ENCODE results near the gene KDM2B. TPM values are rescaled to one million over a fixed set of nuclear protein-coding genes. Genes with fewer than 3 reads are reported as not detected.

Gene KDM2B
- total RNA-seq, 1 experiment from 2014 or later: 39.1 TPM

DNA sequence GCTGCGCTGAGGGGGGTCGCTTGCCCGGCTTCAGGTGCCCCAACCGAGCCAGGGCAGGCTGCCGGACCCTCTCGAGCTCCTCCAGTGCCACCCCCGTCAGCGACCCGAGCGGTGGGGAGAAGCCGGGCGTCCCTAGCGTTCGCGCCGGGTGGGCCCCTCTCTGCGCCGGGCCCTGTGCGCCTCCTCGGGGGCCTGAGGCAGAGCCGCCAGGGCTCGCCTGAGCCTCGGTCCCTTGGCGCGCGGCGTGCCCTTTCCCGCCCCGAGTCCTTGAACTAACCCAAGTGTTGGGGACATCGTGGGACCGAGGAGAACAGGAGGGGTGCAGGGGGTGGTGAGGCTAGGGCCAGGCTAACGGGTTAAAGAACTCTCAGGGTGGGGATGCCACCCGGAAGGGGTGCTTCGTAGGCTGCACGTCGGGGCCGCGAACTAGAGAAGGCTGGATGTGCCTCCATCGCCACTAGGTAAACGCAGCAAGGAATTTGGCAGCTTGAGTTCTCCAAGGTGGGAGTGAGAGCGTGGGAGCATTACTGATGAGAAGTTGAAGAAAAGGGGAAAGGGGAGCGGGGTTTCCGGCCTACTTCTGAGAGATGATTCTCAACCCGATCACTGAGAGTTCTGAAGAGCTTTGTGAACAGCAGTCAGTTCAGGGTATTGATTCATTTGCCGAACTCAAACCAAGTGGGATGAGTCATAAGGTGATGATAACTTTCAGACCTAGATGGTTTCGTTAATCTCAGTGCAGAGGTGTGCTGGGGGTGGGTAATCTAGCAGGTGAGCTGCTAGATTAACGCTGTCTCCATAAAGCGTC lies 180.3 kb downstream of the KDM2B start:
- peaks cover 54% of the 10 kb centered on the region for H3K79me2 ChIP-seq (ENCODE audit: low read length)
- peaks cover 26% of the 10 kb centered on the region for H3K4me1 ChIP-seq (ENCODE audit: low read length)
- no peaks in the 10 kb centered on the region; the same call in 1 of the 2 replicates for H4K20me1 ChIP-seq (ENCODE audit: insufficient read depth, low read depth, low read length)
- peak overlapping the region; percentile 56 for H3K27ac ChIP-seq (ENCODE audit: low read length)
- H3K4me2 ChIP-seq (ENCODE audit: low read depth, low read length, poor library complexity, severe bottlenecking): peak overlapping the region; percentile 82
- H3K9me3 ChIP-seq (ENCODE audit: low read length): no peaks in the 10 kb centered on the region
- H3K36me3 ChIP-seq (ENCODE audit: insufficient read depth, low read length): peaks cover 13% of the 10 kb centered on the region; the same call in 1 of the 2 replicates
- H3K4me3 ChIP-seq (ENCODE audit: low read length): peak overlapping the region; percentile 98
- no peaks in the 10 kb centered on the region for H3K27me3 ChIP-seq (ENCODE audit: low read length)
- peak overlapping the region; percentile 28; the same call in 1 of the 2 replicates for H2AFZ ChIP-seq (ENCODE audit: low read length)
- peak overlapping the region; percentile 95 for H3K9ac ChIP-seq (ENCODE audit: low read length)
- no peaks in the 10 kb centered on the region for H3K9me2 ChIP-seq (replicated peaks; ENCODE audit: insufficient read depth, low read length)
- peak; percentile 73 for DNase-seq

DNA sequence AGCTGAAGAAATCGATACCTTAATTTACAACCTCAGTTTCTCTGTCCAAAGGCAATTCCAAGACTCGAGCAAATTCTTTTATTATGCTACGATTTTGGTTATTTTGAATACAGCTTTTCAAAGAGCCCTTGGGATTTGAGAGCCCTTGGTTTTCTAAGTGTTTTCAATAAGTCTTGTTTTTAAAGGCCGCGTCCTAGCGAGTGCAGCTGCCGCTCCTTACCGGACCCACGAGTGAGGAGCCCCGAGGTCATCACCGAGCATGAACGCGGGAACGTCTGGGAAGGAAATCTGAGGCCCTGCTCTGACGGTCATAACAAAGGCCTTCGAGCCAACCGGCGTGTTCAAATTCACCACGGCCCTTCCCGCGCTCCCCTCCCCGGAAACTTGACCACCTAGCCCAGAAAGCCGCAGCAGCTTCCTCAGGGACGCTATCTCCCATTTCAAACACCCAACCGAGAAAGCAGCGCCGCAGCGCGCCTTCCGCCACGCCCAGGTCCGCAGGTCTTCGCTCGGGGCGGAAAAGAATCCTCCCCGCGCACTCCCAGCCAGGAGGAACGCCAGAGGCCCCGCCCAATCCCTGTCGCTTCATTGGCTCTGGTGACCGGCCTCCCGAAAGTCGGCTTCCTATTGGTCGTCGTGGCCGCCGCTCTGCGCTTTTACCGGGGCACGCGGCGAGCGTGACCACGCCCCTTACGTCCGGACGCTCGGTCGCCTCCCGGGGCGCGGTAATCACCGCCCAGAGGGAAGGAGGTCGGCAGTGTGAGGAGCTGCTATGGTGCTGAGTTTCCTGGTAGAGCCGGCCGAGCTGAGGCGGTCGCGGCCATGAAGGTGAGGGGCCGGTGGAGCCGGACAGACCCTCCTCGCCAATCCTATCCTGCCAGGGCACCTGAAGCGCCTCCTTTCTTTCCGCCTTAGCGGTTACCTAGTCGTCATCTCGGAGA lies 181.2 kb downstream of the KDM2B start, which contains the start of gene RNF34:
RNF34 (plus strand) TSS at position 728 of the 941 bp plus-strand sequence; CDS start at position 823, 95 bp downstream.
- Histone ChIP-seq H4K20me1 (ENCODE audit: insufficient read depth, low read depth, low read length) (no peaks in the 10 kb centered on the region; the same call in 1 of the 2 replicates), H3K27me3 (ENCODE audit: low read length) (no peaks in the 10 kb centered on the region), H2AFZ (ENCODE audit: low read length) (peak within 1 kb of the TSS; percentile 28; the same call in 1 of the 2 replicates), H3K9me2 (replicated peaks; ENCODE audit: insufficient read depth, low read length) (no peaks in the 10 kb centered on the region), H3K4me3 (ENCODE audit: low read length) (peak within 1 kb of the TSS; percentile 98), H3K27ac (ENCODE audit: low read length) (peak within 1 kb of the TSS; percentile 56), H3K79me2 (ENCODE audit: low read length) (peaks cover 46% of the 10 kb centered on the region), H3K4me1 (ENCODE audit: low read length) (peaks cover 26% of the 10 kb centered on the region), H3K9me3 (ENCODE audit: low read length) (no peaks in the 10 kb centered on the region), H3K36me3 (ENCODE audit: insufficient read depth, low read length) (peaks cover 8% of the 10 kb centered on the region; the same call in 1 of the 2 replicates), H3K9ac (ENCODE audit: low read length) (peak within 1 kb of the TSS; percentile 95), H3K4me2 (ENCODE audit: low read depth, low read length, poor library complexity, severe bottlenecking) (peak within 1 kb of the TSS; percentile 86)
- DNase-seq: peak; percentile 99

DNA sequence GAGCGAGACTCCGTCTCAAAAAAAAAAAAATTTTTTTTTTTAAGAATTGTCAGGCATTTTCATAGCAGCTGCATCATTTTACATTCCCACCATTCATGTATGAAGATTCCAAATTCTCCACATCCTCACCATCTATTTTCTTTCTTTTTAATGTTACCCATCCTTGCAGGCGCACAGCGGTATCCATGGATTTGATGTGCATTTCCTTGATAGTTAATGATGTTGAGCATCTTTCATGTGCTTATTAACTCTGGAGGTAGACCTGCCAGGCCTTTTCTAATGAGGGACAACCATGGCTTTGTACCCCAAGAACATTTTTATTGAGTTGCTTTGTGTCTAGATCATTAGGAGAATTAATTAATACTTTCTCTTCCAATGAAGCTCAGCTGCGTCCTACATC lies 182.5 kb downstream of the KDM2B start:
- Histone ChIP-seq H3K4me2 (ENCODE audit: low read depth, low read length, poor library complexity, severe bottlenecking) (peak overlapping the region; percentile 86), H3K9ac (ENCODE audit: low read length) (peak overlapping the region; percentile 72; the same call in 1 of the 2 replicates), H3K9me3 (ENCODE audit: low read length) (no peaks in the 10 kb centered on the region)

DNA sequence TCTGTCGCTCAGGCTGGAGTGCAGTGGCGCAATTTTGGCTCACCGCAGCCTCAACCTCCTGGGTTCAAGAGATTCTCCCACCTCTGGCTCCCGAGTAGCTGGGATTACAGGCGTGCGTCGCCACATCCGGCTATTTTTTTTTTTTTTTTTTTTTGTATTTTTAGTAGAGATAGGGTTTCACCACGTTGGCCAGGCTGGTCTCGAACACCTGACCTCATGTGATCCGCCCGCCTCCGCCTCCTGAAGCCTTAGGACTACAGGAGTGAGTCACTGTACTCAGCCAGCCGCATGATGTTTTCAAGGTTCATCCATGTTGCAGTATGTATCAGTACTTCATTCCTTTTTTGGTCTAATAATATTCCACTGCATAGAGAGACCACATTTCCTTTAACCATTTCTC lies 183.3 kb downstream of the KDM2B start:
- no peak overlapping the region for H3K9ac ChIP-seq (ENCODE audit: low read length)
- no peaks in the 10 kb centered on the region; the same call in 1 of the 2 replicates for H3K36me3 ChIP-seq (ENCODE audit: insufficient read depth, low read length)
- no peaks in the 10 kb centered on the region; the same call in 1 of the 2 replicates for H4K20me1 ChIP-seq (ENCODE audit: insufficient read depth, low read depth, low read length)
- no peak overlapping the region for H3K4me2 ChIP-seq (ENCODE audit: low read depth, low read length, poor library complexity, severe bottlenecking)
- peaks cover 26% of the 10 kb centered on the region for H3K4me1 ChIP-seq (ENCODE audit: low read length)
- H3K4me3 ChIP-seq (ENCODE audit: low read length): no peak overlapping the region
- H3K9me2 ChIP-seq (replicated peaks; ENCODE audit: insufficient read depth, low read length): no peaks in the 10 kb centered on the region
- no peak overlapping the region for H3K27ac ChIP-seq (ENCODE audit: low read length)
- no peak for DNase-seq
- peaks cover 25% of the 10 kb centered on the region for H3K79me2 ChIP-seq (ENCODE audit: low read length)
- H3K27me3 ChIP-seq (ENCODE audit: low read length): no peaks in the 10 kb centered on the region
- no peak overlapping the region for H2AFZ ChIP-seq (ENCODE audit: low read length)
- no peaks in the 10 kb centered on the region for H3K9me3 ChIP-seq (ENCODE audit: low read length)

More for the DNA sequence above, 182.5 kb downstream of the KDM2B start:
- Histone ChIP-seq H3K9me2 (replicated peaks; ENCODE audit: insufficient read depth, low read length) (no peaks in the 10 kb centered on the region), H3K79me2 (ENCODE audit: low read length) (peaks cover 33% of the 10 kb centered on the region), H3K4me3 (ENCODE audit: low read length) (peak overlapping the region; percentile 98), H3K27ac (ENCODE audit: low read length) (no peak overlapping the region), H2AFZ (ENCODE audit: low read length) (no peak overlapping the region), H3K36me3 (ENCODE audit: insufficient read depth, low read length) (peaks cover 1% of the 10 kb centered on the region; the same call in 1 of the 2 replicates), H3K27me3 (ENCODE audit: low read length) (no peaks in the 10 kb centered on the region), H3K4me1 (ENCODE audit: low read length) (peaks cover 26% of the 10 kb centered on the region), H4K20me1 (ENCODE audit: insufficient read depth, low read depth, low read length) (no peaks in the 10 kb centered on the region; the same call in 1 of the 2 replicates)
- no peak for DNase-seq

DNA sequence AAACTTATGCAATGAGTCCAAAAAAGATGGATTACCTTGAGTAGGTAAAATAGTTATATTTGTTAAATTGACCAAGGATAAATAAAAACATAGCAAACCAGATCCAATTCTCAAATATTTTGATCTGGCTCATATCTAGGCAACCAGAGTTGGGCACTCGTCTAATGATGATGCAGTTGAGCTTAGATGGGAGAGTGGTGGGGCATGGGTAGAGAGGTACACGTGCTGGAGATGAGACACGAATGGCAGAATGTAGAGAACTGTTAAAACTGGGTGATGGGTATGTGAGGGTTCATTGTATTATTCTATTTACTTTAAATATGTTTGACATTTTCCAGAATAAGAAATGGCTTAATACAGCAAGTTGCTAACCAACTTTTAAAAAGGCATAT lies 188.5 kb downstream of the KDM2B start:
- Histone ChIP-seq H3K27me3 (ENCODE audit: low read length) (no peaks in the 10 kb centered on the region), H3K36me3 (ENCODE audit: insufficient read depth, low read length) (no peaks in the 10 kb centered on the region), H3K4me1 (ENCODE audit: low read length) (no peaks in the 10 kb centered on the region), H2AFZ (ENCODE audit: low read length) (no peak overlapping the region), H3K9ac (ENCODE audit: low read length) (no peak overlapping the region), H3K4me2 (ENCODE audit: low read depth, low read length, poor library complexity, severe bottlenecking) (no peak overlapping the region), H4K20me1 (ENCODE audit: insufficient read depth, low read depth, low read length) (no peaks in the 10 kb centered on the region), H3K4me3 (ENCODE audit: low read length) (no peak overlapping the region), H3K9me2 (replicated peaks; ENCODE audit: insufficient read depth, low read length) (no peaks in the 10 kb centered on the region), H3K79me2 (ENCODE audit: low read length) (no peaks in the 10 kb centered on the region), H3K9me3 (ENCODE audit: low read length) (no peaks in the 10 kb centered on the region), H3K27ac (ENCODE audit: low read length) (no peak overlapping the region)
- DNase-seq: no peak

DNA sequence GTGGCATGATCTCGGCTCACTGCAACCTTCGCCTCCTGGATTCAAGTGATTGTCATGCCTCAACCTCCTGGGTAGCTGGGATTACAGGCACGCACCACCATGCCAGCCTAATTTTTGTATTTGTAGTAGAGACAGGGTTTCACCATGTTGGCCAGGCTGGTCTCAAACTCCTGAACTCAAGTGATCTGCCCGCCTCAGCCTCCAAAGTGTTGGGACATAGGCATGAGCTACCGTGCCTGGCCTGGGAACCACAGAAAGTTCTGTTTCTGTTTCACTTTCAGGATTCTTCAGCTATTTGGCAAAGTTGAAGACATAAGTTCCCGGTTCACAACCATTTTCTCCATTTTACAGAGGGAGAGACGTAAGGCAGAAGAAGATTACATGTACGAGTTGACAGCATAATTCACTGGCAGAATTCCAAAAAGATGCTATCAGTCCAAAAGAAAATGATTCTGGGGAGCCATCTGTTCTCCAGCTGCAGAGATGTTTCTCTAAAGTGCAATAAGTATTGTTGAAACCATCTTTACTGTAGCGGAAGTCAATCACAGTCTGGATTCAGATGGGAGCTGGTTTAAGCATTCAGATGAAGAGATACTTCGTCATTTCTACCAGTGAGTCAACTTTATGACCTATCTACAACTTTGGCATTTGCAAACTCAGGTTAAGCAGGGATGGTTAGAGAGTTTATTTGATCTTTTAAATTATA lies 189.1 kb downstream of the KDM2B start:
- Histone ChIP-seq H4K20me1 (ENCODE audit: insufficient read depth, low read depth, low read length) (no peaks in the 10 kb centered on the region), H3K9me2 (replicated peaks; ENCODE audit: insufficient read depth, low read length) (no peaks in the 10 kb centered on the region), H3K4me2 (ENCODE audit: low read depth, low read length, poor library complexity, severe bottlenecking) (peak overlapping the region; percentile 32), H3K4me3 (ENCODE audit: low read length) (no peak overlapping the region), H3K9ac (ENCODE audit: low read length) (no peak overlapping the region; the same call in 1 of the 2 replicates), H3K9me3 (ENCODE audit: low read length) (no peaks in the 10 kb centered on the region), H3K4me1 (ENCODE audit: low read length) (no peaks in the 10 kb centered on the region), H2AFZ (ENCODE audit: low read length) (peak overlapping the region; percentile 8; the same call in 1 of the 2 replicates), H3K79me2 (ENCODE audit: low read length) (no peaks in the 10 kb centered on the region), H3K27me3 (ENCODE audit: low read length) (no peaks in the 10 kb centered on the region), H3K36me3 (ENCODE audit: insufficient read depth, low read length) (no peaks in the 10 kb centered on the region), H3K27ac (ENCODE audit: low read length) (no peak overlapping the region)
- DNase-seq: no peak

DNA sequence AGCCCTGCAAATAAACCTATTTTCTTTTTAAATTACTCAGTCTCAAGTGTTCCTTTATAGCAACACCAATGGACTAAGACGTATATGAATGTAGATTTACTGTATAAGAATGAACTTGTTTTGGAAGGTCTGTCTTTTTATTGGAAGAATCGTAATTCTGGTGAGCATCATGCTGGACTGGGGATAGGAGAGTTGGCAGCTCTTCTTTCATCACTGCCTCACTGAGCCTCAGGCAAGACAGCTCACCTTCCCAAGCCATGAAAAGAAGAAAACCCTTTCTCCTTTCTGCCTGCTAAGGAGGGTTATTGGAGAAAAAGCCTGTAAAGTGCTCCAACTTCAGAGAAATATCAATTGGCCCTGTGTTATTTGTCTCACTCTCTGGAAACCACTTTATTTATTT lies 190.0 kb downstream of the KDM2B start:
- Histone ChIP-seq H3K4me3 (ENCODE audit: low read length) (no peak overlapping the region), H3K9me2 (replicated peaks; ENCODE audit: insufficient read depth, low read length) (no peaks in the 10 kb centered on the region), H2AFZ (ENCODE audit: low read length) (no peak overlapping the region), H3K36me3 (ENCODE audit: insufficient read depth, low read length) (no peaks in the 10 kb centered on the region), H4K20me1 (ENCODE audit: insufficient read depth, low read depth, low read length) (no peaks in the 10 kb centered on the region), H3K4me2 (ENCODE audit: low read depth, low read length, poor library complexity, severe bottlenecking) (no peak overlapping the region), H3K9ac (ENCODE audit: low read length) (no peak overlapping the region), H3K79me2 (ENCODE audit: low read length) (no peaks in the 10 kb centered on the region), H3K9me3 (ENCODE audit: low read length) (no peaks in the 10 kb centered on the region), H3K27ac (ENCODE audit: low read length) (no peak overlapping the region), H3K27me3 (ENCODE audit: low read length) (no peaks in the 10 kb centered on the region), H3K4me1 (ENCODE audit: low read length) (no peaks in the 10 kb centered on the region)
- no peak for DNase-seq

Measured in Karpas-422 (cell line).